H9 (cell line): ENCODE results near the gene LSP1. TPM values are rescaled to one million over a fixed set of nuclear protein-coding genes. Genes with fewer than 3 reads are reported as not detected.

ENCODE experiments used
- DNase-seq: peaks from one replicate; pipeline ENCODE4 v3.0.0-alpha.2; 2017
- H2AFZ ChIP-seq: one replicate; pipeline ENCODE4 v1.6.1; 2013; ENCODE audit warnings: mild to moderate bottlenecking, low read length, control low read depth, moderate library complexity
- H2AK5ac ChIP-seq: 2 replicates; pipeline ENCODE4 v1.6.1; 2013; ENCODE audit warnings: low read length, control low read depth, mixed read lengths; ENCODE audit not compliant: insufficient read length
- H2BK120ac ChIP-seq: one replicate; pipeline ENCODE4 v1.6.1; 2013; ENCODE audit warnings: low read depth, mild to moderate bottlenecking, low read length, control low read depth, inconsistent platforms; ENCODE audit not compliant: poor library complexity, severe bottlenecking
- H2BK12ac ChIP-seq: 2 replicates; pipeline ENCODE4 v1.6.1; 2013; ENCODE audit warnings: low read length, control low read depth, mixed read lengths, low read depth; ENCODE audit not compliant: insufficient read length
- H2BK15ac ChIP-seq: 2 replicates; pipeline ENCODE4 v1.6.1; 2013; ENCODE audit warnings: low read depth, low read length, control low read depth
- H2BK20ac ChIP-seq: one replicate; pipeline ENCODE4 v1.6.1; 2013; ENCODE audit warnings: low read depth, mild to moderate bottlenecking, low read length, control low read depth, inconsistent platforms; ENCODE audit not compliant: poor library complexity, severe bottlenecking
- H2BK5ac ChIP-seq: 2 replicates; pipeline ENCODE4 v1.6.1; 2013; ENCODE audit warnings: low read length, control low read depth, mixed read lengths; ENCODE audit not compliant: insufficient read length
- H3K14ac ChIP-seq: 2 replicates; pipeline ENCODE4 v1.6.1; 2013; ENCODE audit warnings: low read length, control low read depth; ENCODE audit not compliant: insufficient read depth
- H3K18ac ChIP-seq: 2 replicates; pipeline ENCODE4 v1.6.1; 2013; ENCODE audit warnings: low read depth, mild to moderate bottlenecking, mixed read lengths, low read length, control low read depth; ENCODE audit not compliant: insufficient read length
- H3K23ac ChIP-seq: 2 replicates; pipeline ENCODE4 v1.6.1; 2013; ENCODE audit warnings: low read length, control low read depth, mixed read lengths, low read depth; ENCODE audit not compliant: insufficient read length
- H3K23me2 ChIP-seq: 2 replicates; pipeline ENCODE4 v1.6.1; 2013; ENCODE audit warnings: low read depth, mild to moderate bottlenecking, mixed read lengths, low read length, control low read depth; ENCODE audit not compliant: insufficient read length, poor library complexity, severe bottlenecking
- H3K27ac ChIP-seq: 2 replicates; pipeline ENCODE4 v1.5.1; 2013; ENCODE audit warnings: low read length, control low read depth, mixed read lengths, low read depth; ENCODE audit not compliant: insufficient read length
- H3K27me3 ChIP-seq: 2 replicates; pipeline ENCODE4 v1.6.1; 2013; ENCODE audit warnings: low read length, control low read depth, inconsistent platforms; ENCODE audit not compliant: insufficient read depth
- H3K4ac ChIP-seq: 2 replicates; pipeline ENCODE4 v1.6.1; 2013; ENCODE audit warnings: low read depth, mild to moderate bottlenecking, control low read depth, inconsistent platforms, low read length, moderate library complexity
- H3K4me1 ChIP-seq: 2 replicates; pipeline ENCODE4 v1.6.1; 2013; ENCODE audit warnings: low read length, control low read depth, inconsistent platforms; ENCODE audit not compliant: insufficient read depth
- H3K4me2 ChIP-seq: 2 replicates; pipeline ENCODE4 v1.6.1; 2013; ENCODE audit warnings: low read length, control low read depth, mixed read lengths; ENCODE audit not compliant: insufficient read length, insufficient read depth
- H3K56ac ChIP-seq: 2 replicates; pipeline ENCODE4 v1.6.1; 2013; ENCODE audit warnings: low read depth, mild to moderate bottlenecking, mixed read lengths, low read length, control low read depth; ENCODE audit not compliant: insufficient read length
- H3K79me1 ChIP-seq: 2 replicates; pipeline ENCODE4 v1.6.1; 2013; ENCODE audit warnings: low read depth, mild to moderate bottlenecking, moderate library complexity, low read length, control low read depth, inconsistent platforms; ENCODE audit not compliant: insufficient read depth, poor library complexity, severe bottlenecking
- H3K79me2 ChIP-seq: 2 replicates; pipeline ENCODE4 v1.6.1; 2013; ENCODE audit warnings: low read length, control low read depth, inconsistent platforms; ENCODE audit not compliant: insufficient read depth
- H3K9ac ChIP-seq: 2 replicates; pipeline ENCODE4 v1.6.1; 2013; ENCODE audit warnings: low read length, control low read depth, mixed read lengths; ENCODE audit not compliant: insufficient read length; ENCODE audit errors: extremely low read depth
- H3K9me3 ChIP-seq: one replicate; pipeline ENCODE4 v1.6.1; 2013; ENCODE audit warnings: low read depth, low read length, inconsistent platforms; ENCODE audit not compliant: control insufficient read depth
- H3T11ph ChIP-seq: one replicate; pipeline ENCODE4 v1.6.1; 2013; ENCODE audit warnings: mild to moderate bottlenecking, low read length, control low read depth, inconsistent platforms
- H4K20me1 ChIP-seq: one replicate; pipeline ENCODE4 v1.6.1; 2013; ENCODE audit not compliant: control insufficient read depth, insufficient read length, insufficient read depth
- H4K5ac ChIP-seq: 2 replicates; pipeline ENCODE4 v1.6.1; 2013; ENCODE audit warnings: low read depth, mild to moderate bottlenecking, mixed read lengths, low read length, control low read depth; ENCODE audit not compliant: insufficient read length
- H4K8ac ChIP-seq: replicated peaks from 2 replicates; pipeline ENCODE4 v1.6.1; 2013; ENCODE audit warnings: low read length, control low read depth, mixed read lengths, low read depth; ENCODE audit not compliant: insufficient read length
- H4K91ac ChIP-seq: 2 replicates; pipeline ENCODE4 v1.6.1; 2013; ENCODE audit warnings: low read depth, mild to moderate bottlenecking, moderate library complexity, mixed read lengths, low read length, control low read depth; ENCODE audit not compliant: insufficient read length
- H3K27ac Mint-ChIP-seq, 3 experiments: 2 replicates in 2 of 3; 3 replicates in 1 of 3; pipeline ENCODE4 v1.8.0; 2020 to 2021; ENCODE audit warnings: mixed read lengths in 3 of 3, mild to moderate bottlenecking in 1 of 3, moderate library complexity in 1 of 3
- H3K27me3 Mint-ChIP-seq: 2 replicates; pipeline ENCODE4 v1.8.0; 2021; ENCODE audit warnings: low read depth, mild to moderate bottlenecking, moderate library complexity, mixed read lengths
- H3K36me3 Mint-ChIP-seq, 3 experiments: 2 replicates in 2 of 3; 3 replicates in 1 of 3; pipeline ENCODE4 v1.8.0; 2020 to 2021; ENCODE audit warnings: low read depth in 3 of 3, mixed read lengths in 3 of 3; ENCODE audit not compliant: insufficient read depth in 1 of 3
- H3K4me1 Mint-ChIP-seq, 2 experiments: 2 replicates each; pipeline ENCODE4 v1.8.0; 2020; ENCODE audit warnings: mixed read lengths in 2 of 2
- H3K4me3 Mint-ChIP-seq, 2 experiments: 2 replicates in 1 of 2; 3 replicates in 1 of 2; pipeline ENCODE4 v1.8.0; 2020 to 2021; ENCODE audit warnings: mild to moderate bottlenecking in 2 of 2, mixed read lengths in 2 of 2, moderate library complexity in 1 of 2
- H3K9me3 Mint-ChIP-seq, 2 experiments: 2 replicates in 1 of 2; 3 replicates in 1 of 2; pipeline ENCODE4 v1.8.0; 2020; ENCODE audit warnings: mild to moderate bottlenecking in 2 of 2, mixed read lengths in 2 of 2, moderate library complexity in 1 of 2
- CTCF ChIP-seq: fragments of 200-600 bp; sonication (generic); conservative IDR thresholded peaks from 3 replicates; pipeline ENCODE4 v1.8.0; 2021; ENCODE audit warnings: antibody characterized with exemption, mild to moderate bottlenecking
- WGBS: extraction: QIAGEN DNeasy Blood & Tissue Kit; methylation state at CpG from one replicate; pipeline ENCODE4 v1.1.7; 2013; ENCODE audit warnings: missing lambda C conversion rate, low lambda C conversion rate, mixed read lengths; ENCODE audit not compliant: insufficient read length; ENCODE audit errors: extremely low coverage; 5-methylcytosine and 5-hydroxymethylcytosine counted together
- total RNA-seq: library from RNA; stranded (reverse); gene quantifications from 2 replicates; pipeline ENCODE4 v1.2.1, GENCODE V29; 2021

Gene LSP1
- total RNA-seq, 1 experiment from 2014 or later, result not detected

- Histone ChIP-seq H3T11ph (no peak overlapping the region), H3K4ac (no peak overlapping the region), H3K4me2 (no peak overlapping the region), H4K20me1 (no peaks in the 10 kb centered on the region), H3K14ac (no peak overlapping the region), H3K9ac (no peak overlapping the region), H3K4me1 (no peaks in the 10 kb centered on the region), H3K27ac (no peak overlapping the region), H3K56ac (no peak overlapping the region), H3K79me1 (no peaks in the 10 kb centered on the region), H3K27me3 (no peaks in the 10 kb centered on the region), H2BK120ac (no peak overlapping the region), H3K9me3 (no peaks in the 10 kb centered on the region), H2BK12ac (no peak overlapping the region), H2BK5ac (no peak overlapping the region), H3K23ac (no peak overlapping the region), H4K8ac (no peak overlapping the region), H4K5ac (no peak overlapping the region), H2BK20ac (no peak overlapping the region), H4K91ac (no peak overlapping the region), H3K23me2 (no peaks in the 10 kb centered on the region), H2AFZ (no peak overlapping the region), H3K18ac (no peak overlapping the region), H2AK5ac (no peak overlapping the region), H3K79me2 (no peaks in the 10 kb centered on the region), H2BK15ac (no peak overlapping the region)
- H3K9me3 Mint-ChIP-seq, result no peaks in the 10 kb centered on the region; a peak in 1 of 5 replicates
- H3K4me3 Mint-ChIP-seq, result no peak overlapping the region
- H3K27me3 Mint-ChIP-seq, result peaks cover 8% of the 10 kb centered on the region
- H3K4me1 Mint-ChIP-seq, result peaks cover 2 to 6% of the 10 kb centered on the region in 2 experiments; a peak in 3 of 4 replicates
- H3K36me3 Mint-ChIP-seq, result no peaks in the 10 kb centered on the region
- H3K27ac Mint-ChIP-seq, result no peak overlapping the region
- no CpG with 5 or more reads among the region's 17 CpGs for WGBS
- no peak; the same call in 2 of the 3 replicates for TF ChIP-seq CTCF
- DNase-seq, result no peak
Observed at GRCh38 chr11:1838077-1838425, 14.8 kb upstream of the LSP1 start.
